Smooth muscle cell (in vitro differentiated cells): ENCODE results near the gene ZDHHC12. TPM values are rescaled to one million over a fixed set of nuclear protein-coding genes. Genes with fewer than 3 reads are reported as not detected.
A peak's percentile ranks its signal among the peaks of the same experiment; 100 is the strongest.

Source experiments
- DNase-seq: peaks from one replicate; lab custom pipeline; 2025; ENCODE audit not compliant: unreplicated experiment; lab: John Stamatoyannopoulos, UW
- H2AFZ ChIP-seq: fragments of 200-600 bp; sonication (generic); 2 replicates; pipeline ENCODE4 v1.6.0; 2016; ENCODE audit warnings: antibody characterized with exemption, low read depth, mild to moderate bottlenecking
- H3F3A ChIP-seq: fragments of 200-600 bp; sonication (generic); 2 replicates; pipeline ENCODE4 v1.6.0; 2017; ENCODE audit warnings: antibody characterized with exemption, low read depth
- H3K27ac ChIP-seq: fragments of 200-600 bp; sonication (generic); 2 replicates; pipeline ENCODE4 v1.5.1; 2016; ENCODE audit warnings: low read depth, mild to moderate bottlenecking
- H3K27me3 ChIP-seq: fragments of 200-600 bp; sonication (generic); 2 replicates; pipeline ENCODE4 v1.6.1; 2016; ENCODE audit warnings: low read depth, mild to moderate bottlenecking
- H3K36me3 ChIP-seq: fragments of 200-600 bp; sonication (generic); 2 replicates; pipeline ENCODE4 v1.5.1; 2016; ENCODE audit warnings: low read depth
- H3K4me1 ChIP-seq: fragments of 200-600 bp; sonication (generic); 2 replicates; pipeline ENCODE4 v1.5.1; 2016; ENCODE audit warnings: low read depth
- H3K4me2 ChIP-seq: fragments of 200-600 bp; sonication (generic); 2 replicates; pipeline ENCODE4 v1.6.0; 2016; ENCODE audit warnings: mild to moderate bottlenecking
- H3K4me3 ChIP-seq: fragments of 200-600 bp; sonication (generic); 2 replicates; pipeline ENCODE4 v1.5.1; 2016; ENCODE audit warnings: mild to moderate bottlenecking
- H3K79me2 ChIP-seq: fragments of 200-600 bp; sonication (generic); 2 replicates; pipeline ENCODE4 v1.6.0; 2016; ENCODE audit warnings: low read depth, mild to moderate bottlenecking
- H3K9ac ChIP-seq: fragments of 200-600 bp; sonication (generic); 2 replicates; pipeline ENCODE4 v1.6.0; 2016; ENCODE audit warnings: low read depth
- H3K9me3 ChIP-seq: fragments of 200-600 bp; sonication (generic); replicated peaks from 2 replicates; pipeline ENCODE4 v1.5.1; 2016; ENCODE audit warnings: low read depth
- H4K20me1 ChIP-seq: fragments of 200-600 bp; sonication (generic); 2 replicates; pipeline ENCODE4 v1.6.0; 2016; ENCODE audit warnings: low read depth
- WGBS: methylation state at CpG from one replicate; pipeline ENCODE4 v1.1.7; 2016; ENCODE audit warnings: low lambda C conversion rate; 5-methylcytosine and 5-hydroxymethylcytosine counted together
- polyA plus RNA-seq: library from polyadenylated mRNA; unstranded; fragments of >200 nt; fragmentation: Nextera tagmentation; extraction: Ambion mirVana; gene quantifications from 2 replicates; pipeline ENCODE4 v1.2.1, GENCODE V29; 2016
- total RNA-seq: library from RNA; depleted of rRNA; stranded (reverse); fragments of >200 nt; gene quantifications from 2 replicates; pipeline ENCODE4 v1.2.3, GENCODE V29; 2014
- TF ChIP-seq, protein P1 (sequence below): fragments of 200-600 bp; sonication (generic); IDR thresholded peaks from 2 replicates; pipeline ENCODE4 v1.5.1; 2017; ENCODE audit warnings: borderline replicate concordance, mild to moderate bottlenecking, antibody characterized with exemption; ENCODE audit not compliant: insufficient read depth, poor library complexity, severe bottlenecking

The ZDHHC12 gene
- total and polyA plus RNA-seq, 2 experiments from 2014 or later: 20.8 to 31.3 TPM

GRCh38 chr9:128687453-128687852 lies 36.5 kb downstream of the ZDHHC12 start:
- Histone ChIP-seq H3F3A (peaks cover 15% of the 10 kb centered on the region), H3K27me3 (no peaks in the 10 kb centered on the region), H3K4me2 (no peak overlapping the region), H3K4me1 (peaks cover 39% of the 10 kb centered on the region), H3K79me2 (peaks cover 38% of the 10 kb centered on the region), H3K9me3 (no peaks in the 10 kb centered on the region), H3K4me3 (no peak overlapping the region), H3K9ac (no peak overlapping the region), H3K27ac (no peak overlapping the region), H2AFZ (no peak overlapping the region), H3K36me3 (peaks cover 1% of the 10 kb centered on the region), H4K20me1 (peaks cover 25% of the 10 kb centered on the region)
- no peak for DNase-seq
- TF ChIP-seq, protein P1, sequence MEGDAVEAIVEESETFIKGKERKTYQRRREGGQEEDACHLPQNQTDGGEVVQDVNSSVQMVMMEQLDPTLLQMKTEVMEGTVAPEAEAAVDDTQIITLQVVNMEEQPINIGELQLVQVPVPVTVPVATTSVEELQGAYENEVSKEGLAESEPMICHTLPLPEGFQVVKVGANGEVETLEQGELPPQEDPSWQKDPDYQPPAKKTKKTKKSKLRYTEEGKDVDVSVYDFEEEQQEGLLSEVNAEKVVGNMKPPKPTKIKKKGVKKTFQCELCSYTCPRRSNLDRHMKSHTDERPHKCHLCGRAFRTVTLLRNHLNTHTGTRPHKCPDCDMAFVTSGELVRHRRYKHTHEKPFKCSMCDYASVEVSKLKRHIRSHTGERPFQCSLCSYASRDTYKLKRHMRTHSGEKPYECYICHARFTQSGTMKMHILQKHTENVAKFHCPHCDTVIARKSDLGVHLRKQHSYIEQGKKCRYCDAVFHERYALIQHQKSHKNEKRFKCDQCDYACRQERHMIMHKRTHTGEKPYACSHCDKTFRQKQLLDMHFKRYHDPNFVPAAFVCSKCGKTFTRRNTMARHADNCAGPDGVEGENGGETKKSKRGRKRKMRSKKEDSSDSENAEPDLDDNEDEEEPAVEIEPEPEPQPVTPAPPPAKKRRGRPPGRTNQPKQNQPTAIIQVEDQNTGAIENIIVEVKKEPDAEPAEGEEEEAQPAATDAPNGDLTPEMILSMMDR: no peak
- 88% methylated on average over 4 of the region's 4 CpGs for WGBS

GRCh38 chr9:128685636-128686489 lies 38.1 kb downstream of the ZDHHC12 start:
- no peak overlapping the region for H3K4me2 ChIP-seq

DNA sequence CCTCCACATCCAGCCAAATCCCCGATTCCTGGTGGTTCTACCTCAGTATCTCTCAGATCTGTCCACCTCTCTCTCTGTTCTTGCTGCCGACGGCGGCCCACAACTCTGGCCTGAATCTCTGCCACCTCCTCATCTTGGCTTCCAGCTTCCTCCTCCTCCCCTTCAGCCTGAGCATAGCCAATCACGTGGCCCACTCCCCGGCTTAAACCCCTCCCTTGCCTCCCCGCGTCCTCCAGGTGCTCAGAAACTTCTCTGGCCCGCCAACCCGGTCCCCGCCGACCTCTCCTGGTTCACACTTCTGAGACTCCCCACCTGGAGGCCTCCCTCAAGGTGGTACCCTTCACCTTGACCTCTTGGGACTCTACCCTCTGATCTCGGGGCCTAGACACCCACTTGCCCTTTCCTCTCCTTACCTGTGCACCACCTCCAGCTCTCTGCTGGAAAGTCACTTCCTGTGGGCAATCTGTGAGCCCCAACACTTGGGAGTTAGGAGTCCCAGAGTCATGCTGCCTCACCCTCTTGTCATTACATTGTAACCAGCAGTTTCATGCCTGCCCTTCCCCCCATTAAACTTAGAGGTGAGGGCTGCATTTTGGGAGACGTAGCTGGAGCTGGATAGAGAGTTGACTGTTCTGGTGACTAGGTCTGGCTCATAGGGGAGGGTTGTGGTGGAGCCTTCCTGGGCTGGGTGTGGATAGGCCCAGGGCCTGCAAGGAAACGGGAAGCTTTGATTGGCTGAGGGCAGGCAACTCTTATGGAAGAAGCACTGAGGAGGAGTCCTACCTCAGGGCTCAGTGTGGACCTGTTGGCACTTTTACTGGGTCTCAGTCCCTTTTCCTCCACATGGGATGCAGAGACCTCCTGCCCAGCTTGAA lies 39.4 kb downstream of the ZDHHC12 start:
- Histone ChIP-seq H3K9ac (peak overlapping the region; percentile 60), H3K27me3 (no peaks in the 10 kb centered on the region), H3K79me2 (peaks cover 13% of the 10 kb centered on the region), H4K20me1 (no peaks in the 10 kb centered on the region), H2AFZ (peak overlapping the region; percentile 71), H3F3A (peaks cover 4% of the 10 kb centered on the region), H3K36me3 (no peaks in the 10 kb centered on the region), H3K4me2 (peak overlapping the region; percentile 98), H3K4me1 (peaks cover 18% of the 10 kb centered on the region), H3K4me3 (peak overlapping the region; percentile 66), H3K27ac (peak overlapping the region; percentile 75), H3K9me3 (no peaks in the 10 kb centered on the region)
- TF ChIP-seq, protein P1: no peak
- 4% methylated on average over 15 of the region's 15 CpGs for WGBS
- DNase-seq: no peak

More at GRCh38 chr9:128685636-128686489, 38.1 kb downstream of the ZDHHC12 start:
- TF ChIP-seq, protein P1: no peak
- DNase-seq: no peak
- H3K4me1 ChIP-seq: peaks cover 24% of the 10 kb centered on the region
- peaks cover 9% of the 10 kb centered on the region for H4K20me1 ChIP-seq
- H3K79me2 ChIP-seq: peaks cover 22% of the 10 kb centered on the region
- H3K9me3 ChIP-seq: no peaks in the 10 kb centered on the region
- H3K9ac ChIP-seq: no peak overlapping the region
- H3K27me3 ChIP-seq: no peaks in the 10 kb centered on the region
- 72% methylated on average over 17 of the region's 17 CpGs for WGBS
- no peak overlapping the region for H2AFZ ChIP-seq
- no peak overlapping the region for H3K4me3 ChIP-seq
- H3K36me3 ChIP-seq: no peaks in the 10 kb centered on the region
- H3F3A ChIP-seq: peaks cover 6% of the 10 kb centered on the region
- no peak overlapping the region for H3K27ac ChIP-seq
